Caco-2 (cell line): Measurements from ENCODE around the gene IRF2BP1. TPM values are rescaled to one million over a fixed set of nuclear protein-coding genes. Genes with fewer than 3 reads are reported as not detected.
A peak's percentile ranks its signal among the peaks of the same experiment; 100 is the strongest.

Experiments used
- BruUV-seq: library from RNA; stranded (reverse); fragments of 400-500 nt; replicated peaks from 2 replicates; lab custom pipeline; 2021; lab: Mats Ljungman, UMichigan
- CTCF ChIA-PET: fragments of 300-600 bp; sonication (Branson Sonifier 250); formaldehyde crosslinking; loops from one replicate; lab custom pipeline; 2022; ENCODE audit warnings: antibody characterized with exemption; lab: Charles Lee
- POLR2A ChIA-PET: fragments of 300-600 bp; sonication (Branson Sonifier 250); formaldehyde crosslinking; loops from one replicate; lab custom pipeline; 2022; ENCODE audit warnings: antibody characterized with exemption; lab: Charles Lee
- DNase-seq, 2 experiments: peaks; one replicate each; pipeline versions ENCODE4 v3.0.0 to v3.0.0-alpha.2; 2020 to 2022
- H3K27me3 ChIP-seq: replicated peaks from 2 replicates; pipeline ENCODE4 v1.6.0; 2011; ENCODE audit warnings: low read length; ENCODE audit not compliant: control insufficient read depth, insufficient read depth
- H3K36me3 ChIP-seq: 2 replicates; pipeline ENCODE4 v1.5.1; 2011; ENCODE audit warnings: low read length; ENCODE audit not compliant: control insufficient read depth, insufficient read depth
- H3K4me1 ChIP-seq: fragments of 250-450 bp; sonication (Bioruptor Pico); 2 replicates; pipeline ENCODE4 v1.5.1; 2020; ENCODE audit warnings: mild to moderate bottlenecking
- H3K4me3 ChIP-seq: 2 replicates; pipeline ENCODE4 v1.5.1; 2011; ENCODE audit warnings: low read depth, mild to moderate bottlenecking, control low read depth, low read length
- H3K9me3 ChIP-seq: fragments of 250-450 bp; sonication (Bioruptor Pico); 2 replicates; pipeline ENCODE4 v1.5.1; 2020; ENCODE audit warnings: mild to moderate bottlenecking, moderate library complexity
- H3K27ac Mint-ChIP-seq: one replicate; pipeline ENCODE4 v1.8.0; 2022; ENCODE audit warnings: mixed read lengths; ENCODE audit not compliant: unreplicated experiment
- H3K27me3 Mint-ChIP-seq: one replicate; pipeline ENCODE4 v1.8.0; 2022; ENCODE audit warnings: mixed read lengths; ENCODE audit not compliant: insufficient read depth, unreplicated experiment
- H3K36me3 Mint-ChIP-seq: one replicate; pipeline ENCODE4 v1.8.0; 2022; ENCODE audit warnings: mild to moderate bottlenecking, mixed read lengths; ENCODE audit not compliant: insufficient read depth, unreplicated experiment
- H3K4me1 Mint-ChIP-seq: one replicate; pipeline ENCODE4 v1.8.0; 2022; ENCODE audit warnings: low read depth, mixed read lengths; ENCODE audit not compliant: unreplicated experiment
- H3K4me3 Mint-ChIP-seq: one replicate; pipeline ENCODE4 v1.8.0; 2022; ENCODE audit warnings: mild to moderate bottlenecking, moderate library complexity, mixed read lengths; ENCODE audit not compliant: unreplicated experiment
- H3K9me3 Mint-ChIP-seq: one replicate; pipeline ENCODE4 v1.8.0; 2022; ENCODE audit warnings: mixed read lengths; ENCODE audit not compliant: unreplicated experiment
- CTCF ChIP-seq, 2 experiments: fragments of 200-600 bp in 1 of 2; IDR thresholded peaks; 1 replicate in 1 of 2; 2 replicates in 1 of 2; pipeline versions ENCODE4 v1.5.1 to v1.8.0; 2011 to 2022; ENCODE audit warnings: antibody characterized with exemption in 1 of 2, control low read depth in 1 of 2, inconsistent platforms in 1 of 2, low read depth in 1 of 2, low read length in 1 of 2, mild to moderate bottlenecking in 1 of 2, moderate library complexity in 1 of 2; ENCODE audit not compliant: insufficient read depth in 1 of 2, severe bottlenecking in 1 of 2, unreplicated experiment in 1 of 2
- intact Hi-C: fragments of 100-400 bp; cut with micrococcal nuclease; formaldehyde crosslinking; loops from one replicate; pipeline ENCODE4 v1.10.0; 2022; ENCODE audit not compliant: unreplicated experiment
- total RNA-seq: library from RNA; stranded (reverse); gene quantifications from 2 replicates; pipeline ENCODE4 v1.2.3, GENCODE V29; 2022

Gene IRF2BP1
- total RNA-seq, 1 experiment from 2014 or later: 27.6 TPM

GRCh38 chr19:45882652-45883585 is 3.0 kb downstream of the IRF2BP1 start:
- TSS peak; percentile 72 for BruUV-seq
- POLR2A ChIA-PET: interaction anchor here (0.6 to 2.4 kb wide), 8 partner anchors 13 to 421 kb away, joined by 3 to 84 read pairs (median 3); partner anchors contain the start of genes CCDC61, FOXA3, MYPOP and SYMPK
- H3K27ac Mint-ChIP-seq: peak overlapping the region; percentile 60
- Histone ChIP-seq H3K36me3 (no peaks in the 10 kb centered on the region), H3K4me3 (peak overlapping the region; percentile 48), H3K4me1 (peaks cover 30% of the 10 kb centered on the region), H3K9me3 (no peaks in the 10 kb centered on the region), H3K27me3 (no peaks in the 10 kb centered on the region)
- peak; percentile 99 to 100 for TF ChIP-seq CTCF (IDR thresholded peaks at IDR 0.05; ENCODE audit: insufficient read depth in 1 of 2, low read depth in 1 of 2, low read length in 1 of 2, severe bottlenecking in 1 of 2, unreplicated experiment in 1 of 2)
- CTCF ChIA-PET: interaction anchor here (0.6 to 4.3 kb wide), 14 partner anchors 9 to 1112 kb away, joined by 3 to 86 read pairs (median 3); partner anchors contain the start of genes CCDC61, FOXA3 and SYMPK
- no peaks in the 10 kb centered on the region for H3K27me3 Mint-ChIP-seq
- no peaks in the 10 kb centered on the region for H3K9me3 Mint-ChIP-seq
- H3K4me3 Mint-ChIP-seq: peak overlapping the region; percentile 65
- peak; percentile 98 to 99 for DNase-seq
- peaks cover 31% of the 10 kb centered on the region for H3K4me1 Mint-ChIP-seq
- intact Hi-C loops: loop anchor here (1.0 to 5.0 kb wide), 5 partner anchors 10 to 134 kb away; partner anchors contain the start of gene SYMPK
- H3K36me3 Mint-ChIP-seq: peaks cover 35% of the 10 kb centered on the region

DNA sequence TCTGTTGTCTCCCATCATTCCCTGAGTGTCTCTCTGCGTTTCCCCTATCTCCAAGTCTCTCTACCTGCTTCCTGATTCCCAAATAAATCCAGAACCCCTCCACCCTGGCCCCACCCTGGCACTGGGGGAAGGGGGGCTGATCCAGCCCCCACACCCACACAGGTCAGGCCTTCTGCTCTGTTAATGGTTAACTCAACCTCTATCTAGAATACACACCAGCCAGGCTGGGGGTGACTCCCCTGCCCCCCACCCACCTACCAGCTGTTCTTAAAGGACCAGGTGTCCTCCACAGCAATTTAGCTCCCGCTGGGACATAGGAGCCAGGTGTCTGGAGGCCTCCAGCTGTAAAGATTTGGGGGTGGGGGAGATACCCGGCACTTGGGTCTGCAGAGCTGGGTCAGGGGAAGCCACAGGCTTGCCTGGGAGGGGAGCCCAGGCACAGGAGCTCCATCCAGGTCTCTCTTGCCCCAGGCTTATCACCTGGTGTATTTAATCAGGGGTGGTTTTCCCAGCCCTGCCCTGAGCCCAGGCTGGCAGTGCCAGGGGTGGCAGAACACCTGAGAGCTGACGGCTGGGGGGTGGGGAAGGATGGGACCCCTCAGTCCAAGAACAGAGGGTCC is 3.9 kb downstream of the IRF2BP1 start:
- peak overlapping the region; percentile 60 for H3K27ac Mint-ChIP-seq
- DNase-seq: peak; percentile 85 to 94
- H3K9me3 ChIP-seq: no peaks in the 10 kb centered on the region
- no peaks in the 10 kb centered on the region for H3K36me3 ChIP-seq
- TF ChIP-seq CTCF (IDR thresholded peaks at IDR 0.05; ENCODE audit: insufficient read depth in 1 of 2, low read depth in 1 of 2, low read length in 1 of 2, severe bottlenecking in 1 of 2, unreplicated experiment in 1 of 2): no peak
- H3K4me3 Mint-ChIP-seq: peak overlapping the region; percentile 65
- intact Hi-C loops: loop anchor here (1.0 to 5.0 kb wide), 4 partner anchors 9 to 135 kb away; partner anchors contain the start of gene SYMPK
- H3K27me3 ChIP-seq: no peaks in the 10 kb centered on the region
- ChIA-PET CTCF (interaction anchor here (0.5 to 4.3 kb wide), 13 partner anchors 8 to 1111 kb away, joined by 3 to 86 read pairs (median 5); partner anchors contain the start of genes CCDC61, FOXA3 and SYMPK), POLR2A (interaction anchor here (0.6 to 2.4 kb wide), 8 partner anchors 11 to 422 kb away, joined by 3 to 84 read pairs (median 4); partner anchors contain the start of genes CCDC61, FOXA3, MYPOP and SYMPK)
- H3K36me3 Mint-ChIP-seq: peaks cover 34% of the 10 kb centered on the region
- H3K9me3 Mint-ChIP-seq: no peaks in the 10 kb centered on the region
- BruUV-seq: no TSS peak
- peaks cover 34% of the 10 kb centered on the region for H3K4me1 Mint-ChIP-seq
- H3K27me3 Mint-ChIP-seq: no peaks in the 10 kb centered on the region
- peaks cover 35% of the 10 kb centered on the region for H3K4me1 ChIP-seq
- peak overlapping the region; percentile 48 for H3K4me3 ChIP-seq
